ENCODE results near the gene HK1.

Gene HK1

DNA sequence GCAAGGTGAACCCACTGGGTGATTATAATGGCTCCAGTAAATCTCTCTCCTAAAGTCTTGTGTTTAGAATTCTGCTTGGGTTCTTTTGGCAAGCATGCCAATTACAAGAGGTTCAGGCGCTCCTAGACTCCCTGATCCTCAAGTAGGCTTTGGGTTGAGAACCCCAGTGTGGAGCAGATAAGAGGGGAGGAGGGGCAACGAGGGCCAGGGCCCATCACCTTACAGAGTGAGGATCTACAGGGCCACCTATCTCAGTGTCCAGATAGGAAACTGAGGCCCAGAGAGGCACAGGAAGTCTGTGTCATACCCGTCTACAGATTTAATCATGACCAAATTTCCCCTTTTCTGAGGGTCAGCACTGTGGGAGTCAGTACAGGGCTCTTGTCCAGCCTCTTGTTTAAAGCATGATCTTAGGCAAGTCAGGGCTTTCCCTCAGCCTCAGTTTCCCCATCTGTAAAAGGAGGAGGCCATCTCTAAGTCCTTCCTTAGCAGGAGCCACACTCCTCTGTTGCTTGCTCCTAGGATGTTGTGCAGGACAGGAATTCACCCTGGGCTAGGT is 134.0 kb downstream of the HK1 start:
- Histone ChIP-seq H3K27me3 (ENCODE audit: insufficient read depth, low read length) (peaks cover 6% of the 10 kb centered on the region; the same call in 1 of the 2 replicates), H3K27ac (ENCODE audit: low read depth, low read length, poor library complexity, severe bottlenecking) (no peak overlapping the region)
- no peak for TF ChIP-seq EZH2 (IDR thresholded peaks at IDR 0.05; ENCODE audit: borderline replicate concordance, low read length)
- TF ChIP-seq, protein P1, sequence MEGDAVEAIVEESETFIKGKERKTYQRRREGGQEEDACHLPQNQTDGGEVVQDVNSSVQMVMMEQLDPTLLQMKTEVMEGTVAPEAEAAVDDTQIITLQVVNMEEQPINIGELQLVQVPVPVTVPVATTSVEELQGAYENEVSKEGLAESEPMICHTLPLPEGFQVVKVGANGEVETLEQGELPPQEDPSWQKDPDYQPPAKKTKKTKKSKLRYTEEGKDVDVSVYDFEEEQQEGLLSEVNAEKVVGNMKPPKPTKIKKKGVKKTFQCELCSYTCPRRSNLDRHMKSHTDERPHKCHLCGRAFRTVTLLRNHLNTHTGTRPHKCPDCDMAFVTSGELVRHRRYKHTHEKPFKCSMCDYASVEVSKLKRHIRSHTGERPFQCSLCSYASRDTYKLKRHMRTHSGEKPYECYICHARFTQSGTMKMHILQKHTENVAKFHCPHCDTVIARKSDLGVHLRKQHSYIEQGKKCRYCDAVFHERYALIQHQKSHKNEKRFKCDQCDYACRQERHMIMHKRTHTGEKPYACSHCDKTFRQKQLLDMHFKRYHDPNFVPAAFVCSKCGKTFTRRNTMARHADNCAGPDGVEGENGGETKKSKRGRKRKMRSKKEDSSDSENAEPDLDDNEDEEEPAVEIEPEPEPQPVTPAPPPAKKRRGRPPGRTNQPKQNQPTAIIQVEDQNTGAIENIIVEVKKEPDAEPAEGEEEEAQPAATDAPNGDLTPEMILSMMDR (IDR thresholded peaks at IDR 0.05; ENCODE audit: low read length): no peak

DNA sequence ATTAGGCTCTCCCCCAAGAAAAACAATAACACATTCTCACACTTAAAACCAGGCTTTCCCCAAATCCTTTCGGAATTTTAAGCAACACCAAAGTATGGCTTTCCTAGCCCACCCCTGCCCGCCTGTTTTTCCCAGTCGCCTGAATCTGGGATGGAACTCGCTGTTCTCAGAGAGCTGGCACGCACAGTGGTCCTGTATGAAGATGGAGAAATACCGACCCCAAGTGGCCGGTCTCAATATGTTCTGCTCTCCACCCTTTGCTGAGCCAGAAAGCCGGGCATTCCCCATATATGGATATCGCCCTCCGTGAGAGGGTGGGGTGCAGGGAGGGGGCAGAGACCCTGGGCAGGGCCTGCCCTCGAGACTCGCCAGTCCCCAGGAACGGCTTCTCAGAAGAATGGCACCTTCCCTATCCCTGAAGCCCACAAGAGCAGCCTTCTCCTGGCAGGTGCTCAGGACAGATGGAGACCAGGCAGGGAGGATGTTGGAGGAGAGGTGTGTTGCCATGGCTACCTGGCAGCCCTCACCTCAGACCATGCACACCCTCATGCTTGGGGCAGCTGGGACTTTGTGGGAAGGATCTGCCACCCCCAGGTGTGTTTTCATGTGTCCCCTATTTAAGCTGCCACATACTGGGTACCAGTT is 135.0 kb downstream of the HK1 start:
- H4K20me1 ChIP-seq (ENCODE audit: insufficient read depth, low read length): no peaks in the 10 kb centered on the region
- no peak for TF ChIP-seq EZH2 (IDR thresholded peaks at IDR 0.05; ENCODE audit: borderline replicate concordance, low read length)
- TF ChIP-seq, protein P1 (IDR thresholded peaks at IDR 0.05; ENCODE audit: low read length): peak; percentile 78
- no peak overlapping the region for H3K9ac ChIP-seq (ENCODE audit: low read length)
- no peak overlapping the region for H2AFZ ChIP-seq (ENCODE audit: low read length)
- no peaks in the 10 kb centered on the region for H3K9me3 ChIP-seq (ENCODE audit: low read length)
- no peaks in the 10 kb centered on the region for H3K79me2 ChIP-seq (ENCODE audit: insufficient read depth, low read length)
- H3K4me2 ChIP-seq (ENCODE audit: low read length): no peak overlapping the region
- H3F3A ChIP-seq (ENCODE audit: insufficient read depth, low read length): no peaks in the 10 kb centered on the region
- no peaks in the 10 kb centered on the region for H3K9me2 ChIP-seq (ENCODE audit: low read depth, low read length)
- H3K4me3 ChIP-seq (ENCODE audit: low read depth, low read length, poor library complexity, severe bottlenecking): no peak overlapping the region
- no peak overlapping the region for H3K27ac ChIP-seq (ENCODE audit: low read depth, low read length, poor library complexity, severe bottlenecking)
- peaks cover 19% of the 10 kb centered on the region for H3K4me1 ChIP-seq (ENCODE audit: insufficient read depth, low read length, severe bottlenecking)
- peaks cover 6% of the 10 kb centered on the region; the same call in 1 of the 2 replicates for H3K27me3 ChIP-seq (ENCODE audit: insufficient read depth, low read length)
- H3K36me3 ChIP-seq (ENCODE audit: insufficient read depth, low read length): no peaks in the 10 kb centered on the region

More for the DNA sequence above, 134.0 kb downstream of the HK1 start:
- H3K9me2 ChIP-seq (ENCODE audit: low read depth, low read length): no peaks in the 10 kb centered on the region
- no peaks in the 10 kb centered on the region for H3K9me3 ChIP-seq (ENCODE audit: low read length)
- H3K4me2 ChIP-seq (ENCODE audit: low read length): no peak overlapping the region
- H3K4me1 ChIP-seq (ENCODE audit: insufficient read depth, low read length, severe bottlenecking): peaks cover 25% of the 10 kb centered on the region
- H3K4me3 ChIP-seq (ENCODE audit: low read depth, low read length, poor library complexity, severe bottlenecking): no peak overlapping the region
- no peak overlapping the region for H2AFZ ChIP-seq (ENCODE audit: low read length)
- no peaks in the 10 kb centered on the region for H3K36me3 ChIP-seq (ENCODE audit: insufficient read depth, low read length)
- H4K20me1 ChIP-seq (ENCODE audit: insufficient read depth, low read length): no peaks in the 10 kb centered on the region
- no peaks in the 10 kb centered on the region for H3K79me2 ChIP-seq (ENCODE audit: insufficient read depth, low read length)
- no peaks in the 10 kb centered on the region for H3F3A ChIP-seq (ENCODE audit: insufficient read depth, low read length)
- no peak overlapping the region for H3K9ac ChIP-seq (ENCODE audit: low read length)

DNA sequence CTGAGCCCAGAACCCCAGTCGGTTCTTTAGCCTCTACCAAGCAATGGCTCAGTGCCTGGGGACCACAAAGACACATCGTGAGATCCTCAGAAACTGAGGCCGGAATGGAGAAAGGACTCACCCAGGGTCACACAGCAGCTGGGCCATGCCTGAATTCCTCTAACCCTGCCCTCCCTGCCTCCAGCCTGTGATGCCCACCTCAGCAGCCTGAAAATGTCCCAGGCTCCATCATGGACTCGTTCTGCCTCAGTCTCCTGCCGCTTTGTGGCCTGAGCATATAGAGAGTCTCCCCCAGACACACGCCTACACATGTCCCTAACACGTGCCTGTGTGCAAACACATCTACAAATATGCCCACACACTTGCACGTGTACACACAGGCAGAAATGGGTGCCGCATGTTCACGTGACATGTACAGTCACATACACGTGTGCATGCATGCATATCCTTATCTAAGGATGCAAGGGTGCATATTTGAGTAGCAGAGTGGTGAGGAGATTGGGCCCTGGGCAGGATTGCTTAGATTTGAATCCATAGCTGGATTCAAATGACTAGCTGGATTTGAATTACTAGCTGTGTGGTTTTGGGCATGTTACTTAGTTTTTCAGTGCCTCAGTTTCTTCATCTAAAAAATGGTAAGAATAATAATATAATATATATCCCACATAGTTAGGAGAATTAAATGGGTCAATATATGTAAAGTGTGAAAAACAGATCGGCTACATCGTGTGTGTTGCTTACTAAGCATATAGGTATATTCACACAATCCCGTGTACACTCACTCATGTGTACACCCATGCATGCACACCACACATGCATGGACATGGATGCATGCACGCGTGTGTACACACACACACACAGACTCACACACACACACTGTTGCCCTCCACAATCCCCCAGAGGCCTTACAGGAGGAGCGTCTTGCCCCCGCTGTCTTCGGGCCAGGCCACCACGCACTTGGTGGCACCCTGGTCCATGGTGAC is 136.0 kb downstream of the HK1 start:
- Histone ChIP-seq H3K36me3 (ENCODE audit: insufficient read depth, low read length) (no peaks in the 10 kb centered on the region), H3K9me2 (ENCODE audit: low read depth, low read length) (no peaks in the 10 kb centered on the region), H3F3A (ENCODE audit: insufficient read depth, low read length) (no peaks in the 10 kb centered on the region), H3K27me3 (ENCODE audit: insufficient read depth, low read length) (peaks cover 6% of the 10 kb centered on the region; the same call in 1 of the 2 replicates), H3K79me2 (ENCODE audit: insufficient read depth, low read length) (no peaks in the 10 kb centered on the region), H4K20me1 (ENCODE audit: insufficient read depth, low read length) (no peaks in the 10 kb centered on the region), H3K27ac (ENCODE audit: low read depth, low read length, poor library complexity, severe bottlenecking) (no peak overlapping the region), H3K9ac (ENCODE audit: low read length) (no peak overlapping the region), H3K4me3 (ENCODE audit: low read depth, low read length, poor library complexity, severe bottlenecking) (no peak overlapping the region), H3K4me1 (ENCODE audit: insufficient read depth, low read length, severe bottlenecking) (peaks cover 12% of the 10 kb centered on the region), H2AFZ (ENCODE audit: low read length) (no peak overlapping the region), H3K4me2 (ENCODE audit: low read length) (no peak overlapping the region), H3K9me3 (ENCODE audit: low read length) (no peaks in the 10 kb centered on the region)
- TF ChIP-seq EZH2 (IDR thresholded peaks at IDR 0.05; ENCODE audit: borderline replicate concordance, low read length): no peak
- TF ChIP-seq, protein P1 (IDR thresholded peaks at IDR 0.05; ENCODE audit: low read length): no peak
